Suprapubic skin (tissue), 4 donors: ENCODE results near the gene RNU6-7. TPM values are rescaled to one million over a fixed set of nuclear protein-coding genes. Genes with fewer than 3 reads are reported as not detected.

Experiments
- DNase-seq, 2 donors: peaks; one replicate each; pipeline ENCODE4 v3.0.0-alpha.2; 2019; ENCODE audit warnings: low spot score in 2 of 2
- H3K27ac ChIP-seq: fragments of 200-600 bp; sonication (generic); one replicate; pipeline ENCODE4 v1.5.1; 2019
- H3K27me3 ChIP-seq: fragments of 200-600 bp; sonication (generic); one replicate; pipeline ENCODE4 v1.5.1; 2019
- H3K36me3 ChIP-seq: fragments of 200-600 bp; sonication (generic); one replicate; pipeline ENCODE4 v1.5.1; 2019
- H3K4me1 ChIP-seq: fragments of 200-600 bp; sonication (generic); one replicate; pipeline ENCODE4 v1.5.1; 2019
- H3K4me3 ChIP-seq: fragments of 200-600 bp; sonication (generic); one replicate; pipeline ENCODE4 v1.5.1; 2019; ENCODE audit warnings: mild to moderate bottlenecking
- H3K9me3 ChIP-seq: fragments of 200-600 bp; sonication (generic); one replicate; pipeline ENCODE4 v1.5.1; 2019
- EP300 ChIP-seq: sonication (generic); formaldehyde crosslinking; IDR thresholded peaks from one replicate; pipeline ENCODE4 v1.6.1; 2017; ENCODE audit warnings: antibody characterized with exemption
- POLR2A ChIP-seq, 2 donors: fragments of 450-650 bp; IDR thresholded peaks; one replicate each; pipeline ENCODE4 v1.6.1; 2017; ENCODE audit warnings: antibody characterized with exemption in 2 of 2, mild to moderate bottlenecking in 2 of 2, moderate library complexity in 2 of 2
- POLR2AphosphoS5 ChIP-seq, 3 donors: sonication (generic); formaldehyde crosslinking; IDR thresholded peaks; one replicate each; pipeline ENCODE4 v1.6.1; 2017; ENCODE audit warnings: antibody characterized with exemption in 3 of 3
- WGBS: methylation state at CpG from one replicate; pipeline ENCODE4 v1.1.5; 2018; 5-methylcytosine and 5-hydroxymethylcytosine counted together
- total RNA-seq, 4 donors: library from RNA; depleted of rRNA; stranded (reverse); fragments of >200 nt; gene quantifications; one replicate each; pipeline ENCODE4 v1.1.0, GENCODE V29; 2016
- TF ChIP-seq, protein P1 (sequence below), 2 donors: fragments of 200-600 bp in 1 of 2; fragments of 450-650 bp in 1 of 2; sonication (generic) in 1 of 2; IDR thresholded peaks; one replicate each; pipeline ENCODE4 v1.5.1; 2016 to 2019; ENCODE audit warnings: antibody characterized with exemption in 2 of 2, mild to moderate bottlenecking in 1 of 2, moderate library complexity in 1 of 2

Gene RNU6-7
- total RNA-seq, 4 donors from 2014 or later = not detected

DNA sequence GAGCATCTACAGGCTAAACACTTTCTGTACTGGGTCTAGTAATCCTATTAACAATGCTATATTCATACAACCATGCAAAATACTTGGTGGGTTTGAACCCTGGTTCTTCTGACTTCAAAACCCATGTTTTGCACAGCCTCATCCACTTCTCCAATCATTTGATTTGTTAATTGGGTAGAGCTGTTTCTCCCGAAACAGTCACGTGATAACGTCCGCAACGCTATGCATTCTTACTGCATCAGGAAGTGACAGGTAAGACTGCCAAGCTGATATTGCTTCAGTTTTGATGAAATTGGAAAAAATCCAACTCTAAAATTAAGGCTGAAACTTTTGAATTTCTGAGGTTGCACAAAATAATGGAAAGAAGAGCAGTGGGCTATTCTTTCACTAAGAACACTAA lies 30.4 kb upstream of the RNU6-7 start:
- DNase-seq = no peak
- TF ChIP-seq EP300 = no peak
- TF ChIP-seq, protein P1, sequence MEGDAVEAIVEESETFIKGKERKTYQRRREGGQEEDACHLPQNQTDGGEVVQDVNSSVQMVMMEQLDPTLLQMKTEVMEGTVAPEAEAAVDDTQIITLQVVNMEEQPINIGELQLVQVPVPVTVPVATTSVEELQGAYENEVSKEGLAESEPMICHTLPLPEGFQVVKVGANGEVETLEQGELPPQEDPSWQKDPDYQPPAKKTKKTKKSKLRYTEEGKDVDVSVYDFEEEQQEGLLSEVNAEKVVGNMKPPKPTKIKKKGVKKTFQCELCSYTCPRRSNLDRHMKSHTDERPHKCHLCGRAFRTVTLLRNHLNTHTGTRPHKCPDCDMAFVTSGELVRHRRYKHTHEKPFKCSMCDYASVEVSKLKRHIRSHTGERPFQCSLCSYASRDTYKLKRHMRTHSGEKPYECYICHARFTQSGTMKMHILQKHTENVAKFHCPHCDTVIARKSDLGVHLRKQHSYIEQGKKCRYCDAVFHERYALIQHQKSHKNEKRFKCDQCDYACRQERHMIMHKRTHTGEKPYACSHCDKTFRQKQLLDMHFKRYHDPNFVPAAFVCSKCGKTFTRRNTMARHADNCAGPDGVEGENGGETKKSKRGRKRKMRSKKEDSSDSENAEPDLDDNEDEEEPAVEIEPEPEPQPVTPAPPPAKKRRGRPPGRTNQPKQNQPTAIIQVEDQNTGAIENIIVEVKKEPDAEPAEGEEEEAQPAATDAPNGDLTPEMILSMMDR (IDR thresholded peaks at IDR 0.05) = no peak
- no peak for TF ChIP-seq POLR2A (IDR thresholded peaks at IDR 0.05)
- no peak for TF ChIP-seq POLR2AphosphoS5 (IDR thresholded peaks at IDR 0.05)
- no peaks in the 10 kb centered on the region for H3K9me3 ChIP-seq
- no peak overlapping the region for H3K4me3 ChIP-seq
- WGBS = 78% methylated on average over 5 of the region's 5 CpGs
- H3K36me3 ChIP-seq = no peaks in the 10 kb centered on the region
- no peaks in the 10 kb centered on the region for H3K4me1 ChIP-seq
- H3K27ac ChIP-seq = no peak overlapping the region
- no peaks in the 10 kb centered on the region for H3K27me3 ChIP-seq

GRCh38 chr14:32183151-32184058 lies 18.4 kb upstream of the RNU6-7 start:
- H3K9me3 ChIP-seq = peaks cover 9% of the 10 kb centered on the region
- WGBS = 54% methylated on average over 2 of the region's 2 CpGs
- no peak for DNase-seq
- H3K4me3 ChIP-seq = no peak overlapping the region
- no peaks in the 10 kb centered on the region for H3K36me3 ChIP-seq
- H3K27me3 ChIP-seq = no peaks in the 10 kb centered on the region
- no peaks in the 10 kb centered on the region for H3K4me1 ChIP-seq
- H3K27ac ChIP-seq = no peak overlapping the region
- TF ChIP-seq POLR2A (IDR thresholded peaks at IDR 0.05) = no peak

DNA sequence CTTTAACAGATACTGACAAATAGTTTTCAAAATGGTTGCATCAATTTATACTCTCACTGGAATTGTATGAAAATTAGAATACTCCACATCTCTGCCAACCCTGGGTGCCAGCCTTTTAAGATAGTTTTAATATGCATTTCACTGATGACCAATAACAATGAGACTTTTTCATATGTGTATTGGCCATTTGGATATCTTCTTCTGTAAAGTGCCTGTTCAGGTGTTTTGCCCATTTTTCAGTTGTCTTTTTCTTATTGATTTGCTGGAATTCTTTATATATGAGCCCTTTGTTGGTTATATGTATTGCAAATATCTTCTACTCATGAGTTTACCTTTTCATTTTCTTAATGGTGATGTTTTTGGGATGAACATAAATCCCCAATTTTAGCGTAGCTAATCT lies 16.7 kb upstream of the RNU6-7 start:
- H3K9me3 ChIP-seq = peaks cover 9% of the 10 kb centered on the region
- H3K4me1 ChIP-seq = no peaks in the 10 kb centered on the region
- H3K27ac ChIP-seq = no peak overlapping the region
- 100% methylated on average over 1 of the region's 1 CpG for WGBS
- TF ChIP-seq POLR2A (IDR thresholded peaks at IDR 0.05) (no peak), POLR2AphosphoS5 (IDR thresholded peaks at IDR 0.05) (no peak), EP300 (no peak)
- TF ChIP-seq, protein P1 (IDR thresholded peaks at IDR 0.05) = no peak
- no peak overlapping the region for H3K4me3 ChIP-seq
- no peaks in the 10 kb centered on the region for H3K36me3 ChIP-seq
- no peaks in the 10 kb centered on the region for H3K27me3 ChIP-seq
- no peak for DNase-seq

DNA sequence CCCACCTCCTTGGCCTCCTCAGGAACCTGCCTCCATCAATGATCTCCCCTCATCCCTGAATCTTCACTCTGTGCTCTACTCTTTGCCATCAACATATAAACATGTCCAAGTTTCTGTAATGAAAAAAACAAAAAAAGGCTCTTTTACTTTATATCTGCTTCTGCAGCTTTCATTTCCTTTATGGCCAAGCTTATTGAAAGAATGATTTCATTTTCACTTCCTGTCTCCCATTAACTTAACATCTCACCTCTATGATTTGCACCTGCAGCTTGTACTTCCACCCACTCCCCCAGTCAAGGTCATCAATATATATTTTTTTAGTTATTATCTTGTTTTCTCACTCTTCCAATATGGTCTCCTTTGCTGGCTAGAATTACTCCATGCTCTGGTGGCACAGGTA lies 15.6 kb upstream of the RNU6-7 start:
- no peak overlapping the region for H3K4me3 ChIP-seq
- H3K9me3 ChIP-seq = peaks cover 9% of the 10 kb centered on the region
- H3K36me3 ChIP-seq = no peaks in the 10 kb centered on the region
- H3K27ac ChIP-seq = no peak overlapping the region
- H3K27me3 ChIP-seq = no peaks in the 10 kb centered on the region
- TF ChIP-seq POLR2A (IDR thresholded peaks at IDR 0.05) (no peak), EP300 (no peak), POLR2AphosphoS5 (IDR thresholded peaks at IDR 0.05) (no peak)
- TF ChIP-seq, protein P1 (IDR thresholded peaks at IDR 0.05) = no peak
- no peaks in the 10 kb centered on the region for H3K4me1 ChIP-seq
- DNase-seq = no peak

DNA sequence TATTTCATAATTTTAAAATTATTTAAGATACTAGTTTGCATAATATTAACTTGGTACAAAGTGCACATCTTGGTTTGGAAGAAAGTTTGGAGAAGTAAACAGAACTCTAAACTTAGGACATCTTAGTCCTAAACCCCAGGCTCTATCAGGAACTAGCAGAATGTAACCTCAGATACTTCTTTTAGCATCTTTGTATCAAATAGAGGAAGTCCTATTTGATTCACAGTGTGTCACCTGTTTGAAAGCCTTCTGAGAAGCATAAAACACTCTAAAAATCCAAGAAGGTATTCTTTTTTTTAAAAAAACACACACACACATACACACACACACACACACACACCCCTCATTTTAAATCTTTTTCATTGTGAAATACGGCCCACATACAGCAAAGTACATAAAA lies 12.0 kb upstream of the RNU6-7 start:
- 73% methylated on average over 1 of the region's 1 CpG for WGBS
- H3K27me3 ChIP-seq = no peaks in the 10 kb centered on the region
- no peaks in the 10 kb centered on the region for H3K36me3 ChIP-seq
- H3K4me1 ChIP-seq = no peaks in the 10 kb centered on the region
- DNase-seq = no peak
- TF ChIP-seq POLR2AphosphoS5 (IDR thresholded peaks at IDR 0.05) (no peak), EP300 (no peak), POLR2A (IDR thresholded peaks at IDR 0.05) (no peak)
- TF ChIP-seq, protein P1 (IDR thresholded peaks at IDR 0.05) = no peak
- peaks cover 4% of the 10 kb centered on the region for H3K9me3 ChIP-seq
- H3K4me3 ChIP-seq = no peak overlapping the region
- H3K27ac ChIP-seq = no peak overlapping the region
